Activated B cell treated with CpG ODN at 0.5 μM for 24 hours (primary cell): ENCODE data around the gene DAO. TPM values are rescaled to one million over a fixed set of nuclear protein-coding genes. Genes with fewer than 3 reads are reported as not detected.

ENCODE experiments used
- ATAC-seq: fragments of 200-7000 bp; cut with Tn5 transposase; one replicate; pipeline ENCODE4 v1.10.0; 2021; ENCODE audit warnings: low read depth, mild to moderate bottlenecking, moderate library complexity
- CTCF ChIA-PET: fragments of 350-600 bp; sonication (Branson Sonifier 250); formaldehyde crosslinking; loops from one replicate; lab custom pipeline; 2021; ENCODE audit warnings: antibody characterized with exemption; lab: Charles Lee
- POLR2A ChIA-PET: fragments of 350-600 bp; sonication (Branson Sonifier 250); formaldehyde crosslinking; loops from one replicate; lab custom pipeline; 2021; ENCODE audit warnings: antibody characterized with exemption; lab: Charles Lee
- DNase-seq: peaks from one replicate; pipeline ENCODE4 v3.0.0; 2022
- H3K27ac Mint-ChIP-seq: one replicate; pipeline ENCODE4 v1.8.0; 2020; ENCODE audit warnings: mixed read lengths
- H3K27me3 Mint-ChIP-seq: one replicate; pipeline ENCODE4 v1.8.0; 2021; ENCODE audit warnings: mixed read lengths
- H3K36me3 Mint-ChIP-seq: one replicate; pipeline ENCODE4 v1.8.0; 2021; ENCODE audit warnings: low read depth, mixed read lengths
- H3K4me1 Mint-ChIP-seq: one replicate; pipeline ENCODE4 v1.8.0; 2021; ENCODE audit warnings: mixed read lengths
- H3K4me3 Mint-ChIP-seq: one replicate; pipeline ENCODE4 v1.8.0; 2020; ENCODE audit warnings: mild to moderate bottlenecking, mixed read lengths
- H3K9me3 Mint-ChIP-seq: one replicate; pipeline ENCODE4 v1.8.0; 2020; ENCODE audit warnings: mixed read lengths
- intact Hi-C: fragments of 100-400 bp; cut with micrococcal nuclease; formaldehyde crosslinking; loops from one replicate; pipeline ENCODE4 v1.15.1; 2024
- total RNA-seq: library from RNA; stranded (reverse); gene quantifications from 2 replicates; pipeline ENCODE4 v1.2.3, GENCODE V29; 2022
- TF ChIP-seq, protein P1 (sequence below): fragments of 200-600 bp; IDR thresholded peaks from one replicate; pipeline ENCODE4 v1.8.0; 2022; ENCODE audit warnings: antibody characterized with exemption, mild to moderate bottlenecking

DAO gene
- total RNA-seq, 1 donor from 2014 or later: not detected

DNA sequence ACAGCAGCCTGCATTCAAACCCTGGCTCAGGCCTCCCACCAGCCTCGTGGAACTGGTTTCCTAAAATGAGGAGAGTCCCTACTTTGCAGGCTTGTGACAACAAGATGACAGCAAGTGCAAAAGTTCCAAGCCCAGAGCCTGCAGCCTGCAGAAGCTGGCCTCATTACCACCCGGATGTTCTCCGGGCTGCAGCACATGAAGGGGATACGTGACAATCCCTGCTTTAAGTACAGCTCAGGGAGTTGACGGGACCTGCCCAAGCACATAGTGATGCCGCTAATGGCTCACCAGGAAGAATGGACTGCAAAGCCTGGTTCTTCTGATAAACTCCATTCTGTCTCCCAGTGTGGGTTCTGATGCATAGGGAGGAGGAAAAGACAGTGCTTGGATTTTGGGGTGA is 37.5 kb upstream of the DAO start:
- H3K27ac Mint-ChIP-seq: no peak overlapping the region

GRCh38 chr12:108843187-108843586 is 36.7 kb upstream of the DAO start:
- Mint-ChIP-seq H3K4me3 (no peak overlapping the region), H3K9me3 (no peaks in the 10 kb centered on the region), H3K27ac (no peak overlapping the region), H3K36me3 (peaks cover 32% of the 10 kb centered on the region), H3K27me3 (no peaks in the 10 kb centered on the region), H3K4me1 (peaks cover 14% of the 10 kb centered on the region)
- DNase-seq (no peak), ATAC-seq (no peak)
- intact Hi-C loops: no loop called here
- ChIA-PET CTCF (no interaction called here), POLR2A (no interaction called here)
- TF ChIP-seq, protein P1, sequence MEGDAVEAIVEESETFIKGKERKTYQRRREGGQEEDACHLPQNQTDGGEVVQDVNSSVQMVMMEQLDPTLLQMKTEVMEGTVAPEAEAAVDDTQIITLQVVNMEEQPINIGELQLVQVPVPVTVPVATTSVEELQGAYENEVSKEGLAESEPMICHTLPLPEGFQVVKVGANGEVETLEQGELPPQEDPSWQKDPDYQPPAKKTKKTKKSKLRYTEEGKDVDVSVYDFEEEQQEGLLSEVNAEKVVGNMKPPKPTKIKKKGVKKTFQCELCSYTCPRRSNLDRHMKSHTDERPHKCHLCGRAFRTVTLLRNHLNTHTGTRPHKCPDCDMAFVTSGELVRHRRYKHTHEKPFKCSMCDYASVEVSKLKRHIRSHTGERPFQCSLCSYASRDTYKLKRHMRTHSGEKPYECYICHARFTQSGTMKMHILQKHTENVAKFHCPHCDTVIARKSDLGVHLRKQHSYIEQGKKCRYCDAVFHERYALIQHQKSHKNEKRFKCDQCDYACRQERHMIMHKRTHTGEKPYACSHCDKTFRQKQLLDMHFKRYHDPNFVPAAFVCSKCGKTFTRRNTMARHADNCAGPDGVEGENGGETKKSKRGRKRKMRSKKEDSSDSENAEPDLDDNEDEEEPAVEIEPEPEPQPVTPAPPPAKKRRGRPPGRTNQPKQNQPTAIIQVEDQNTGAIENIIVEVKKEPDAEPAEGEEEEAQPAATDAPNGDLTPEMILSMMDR: no peak

More for the DNA sequence above, 37.5 kb upstream of the DAO start:
- DNase-seq (no peak), ATAC-seq (no peak)
- no peaks in the 10 kb centered on the region for H3K27me3 Mint-ChIP-seq
- no peak overlapping the region for H3K4me3 Mint-ChIP-seq
- intact Hi-C loops: no loop called here
- TF ChIP-seq, protein P1: no peak
- no peaks in the 10 kb centered on the region for H3K9me3 Mint-ChIP-seq
- POLR2A ChIA-PET: no interaction called here
- H3K36me3 Mint-ChIP-seq: peaks cover 26% of the 10 kb centered on the region
- peaks cover 17% of the 10 kb centered on the region for H3K4me1 Mint-ChIP-seq
- CTCF ChIA-PET: no interaction called here

DNA sequence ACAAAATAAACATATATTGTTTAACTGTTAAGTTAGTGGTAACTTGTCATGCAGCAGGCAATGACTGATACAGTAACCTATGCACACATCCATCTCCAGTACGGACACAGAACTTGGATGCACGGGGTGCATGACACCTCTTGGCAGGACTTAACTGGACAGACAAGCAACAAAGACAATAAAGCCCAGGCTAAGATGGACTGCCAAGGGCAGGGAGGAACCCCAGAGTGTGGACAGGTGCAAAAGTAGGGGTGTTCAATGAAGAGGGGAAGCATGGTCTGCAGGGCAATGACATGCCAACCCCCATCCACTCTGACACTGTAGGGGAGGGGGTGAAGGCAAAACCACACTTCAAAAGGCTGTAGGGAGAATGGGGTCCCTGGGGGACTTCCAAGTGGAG is 34.2 kb upstream of the DAO start:
- CTCF ChIA-PET: no interaction called here
- Mint-ChIP-seq H3K9me3 (no peaks in the 10 kb centered on the region), H3K4me3 (no peak overlapping the region), H3K27ac (no peak overlapping the region), H3K4me1 (peaks cover 4% of the 10 kb centered on the region), H3K27me3 (no peaks in the 10 kb centered on the region), H3K36me3 (peaks cover 37% of the 10 kb centered on the region)
- intact Hi-C loops: no loop called here
- DNase-seq (no peak), ATAC-seq (no peak)
- TF ChIP-seq, protein P1: no peak
- POLR2A ChIA-PET: no interaction called here

DNA sequence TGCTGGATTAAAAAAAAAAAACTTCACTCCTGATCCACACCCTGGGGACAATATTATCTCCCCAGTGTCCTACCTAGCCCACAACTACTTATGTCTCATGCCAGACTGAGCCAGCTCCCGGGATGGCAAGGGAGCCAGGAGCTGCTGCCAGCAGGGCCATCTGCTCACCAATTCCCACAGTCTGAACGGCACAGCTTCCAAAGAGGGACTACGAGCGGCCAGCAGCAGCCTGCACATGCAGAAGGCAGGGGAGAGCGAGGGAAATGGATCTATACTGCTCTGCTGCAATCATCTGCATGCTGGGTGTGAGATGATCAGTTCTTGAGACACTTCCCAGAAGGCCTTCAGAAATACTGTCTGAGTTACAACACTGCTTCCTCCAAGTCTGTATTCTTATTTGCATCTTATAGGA is 33.6 kb upstream of the DAO start:
- Mint-ChIP-seq H3K4me1 (peaks cover 10% of the 10 kb centered on the region), H3K9me3 (no peaks in the 10 kb centered on the region), H3K4me3 (no peak overlapping the region), H3K27me3 (no peaks in the 10 kb centered on the region), H3K27ac (no peak overlapping the region), H3K36me3 (peaks cover 37% of the 10 kb centered on the region)
- CTCF ChIA-PET: no interaction called here
- POLR2A ChIA-PET: no interaction called here
- no peak for DNase-seq
- TF ChIP-seq, protein P1: no peak
- intact Hi-C loops: no loop called here
- ATAC-seq: no peak

DNA sequence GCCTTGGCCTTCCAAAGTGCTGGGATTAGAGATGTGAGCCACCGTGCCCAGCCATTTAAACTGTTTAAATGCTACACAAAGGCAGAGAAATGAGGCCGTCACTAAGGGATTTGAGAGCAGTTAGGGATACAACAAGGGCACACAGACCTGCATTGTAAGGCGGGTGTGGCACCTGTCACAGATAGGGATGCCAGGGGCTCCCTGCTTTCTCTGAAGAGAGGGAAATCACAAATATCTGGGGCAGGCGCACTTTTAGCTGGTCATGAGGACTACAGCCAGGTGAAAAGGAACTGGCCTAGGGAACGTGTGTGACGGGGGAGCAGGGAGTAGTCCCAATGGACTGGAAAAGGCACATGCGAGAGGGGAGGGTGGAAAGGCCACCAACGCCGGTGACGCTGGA is 32.2 kb upstream of the DAO start:
- Mint-ChIP-seq H3K27me3 (no peaks in the 10 kb centered on the region), H3K4me3 (no peak overlapping the region), H3K27ac (no peak overlapping the region), H3K9me3 (no peaks in the 10 kb centered on the region), H3K36me3 (peaks cover 34% of the 10 kb centered on the region), H3K4me1 (peaks cover 11% of the 10 kb centered on the region)
- TF ChIP-seq, protein P1: no peak
- intact Hi-C loops: no loop called here
- DNase-seq (no peak), ATAC-seq (no peak)
- ChIA-PET CTCF (no interaction called here), POLR2A (interaction anchor here (1.7 kb wide), 1 partner anchor 9 kb away, joined by 3 read pairs; no protein-coding TSS in a partner anchor)
